NCI-H2029 treated with DMSO at 0.1 percent for 48 hours (cell line): ENCODE results near the gene EMP2.
A peak's percentile ranks its signal among the peaks of the same experiment; 100 is the strongest.
"Not testable (repeated sequence)": the region's sequence is repeated elsewhere in the genome, so short reads cannot be mapped to it uniquely, and the experiment has no call there.

ENCODE experiments used
- DNase-seq: peaks from one replicate; lab custom pipeline; 2025; lab: John Stamatoyannopoulos, UW

Gene EMP2

DNA sequence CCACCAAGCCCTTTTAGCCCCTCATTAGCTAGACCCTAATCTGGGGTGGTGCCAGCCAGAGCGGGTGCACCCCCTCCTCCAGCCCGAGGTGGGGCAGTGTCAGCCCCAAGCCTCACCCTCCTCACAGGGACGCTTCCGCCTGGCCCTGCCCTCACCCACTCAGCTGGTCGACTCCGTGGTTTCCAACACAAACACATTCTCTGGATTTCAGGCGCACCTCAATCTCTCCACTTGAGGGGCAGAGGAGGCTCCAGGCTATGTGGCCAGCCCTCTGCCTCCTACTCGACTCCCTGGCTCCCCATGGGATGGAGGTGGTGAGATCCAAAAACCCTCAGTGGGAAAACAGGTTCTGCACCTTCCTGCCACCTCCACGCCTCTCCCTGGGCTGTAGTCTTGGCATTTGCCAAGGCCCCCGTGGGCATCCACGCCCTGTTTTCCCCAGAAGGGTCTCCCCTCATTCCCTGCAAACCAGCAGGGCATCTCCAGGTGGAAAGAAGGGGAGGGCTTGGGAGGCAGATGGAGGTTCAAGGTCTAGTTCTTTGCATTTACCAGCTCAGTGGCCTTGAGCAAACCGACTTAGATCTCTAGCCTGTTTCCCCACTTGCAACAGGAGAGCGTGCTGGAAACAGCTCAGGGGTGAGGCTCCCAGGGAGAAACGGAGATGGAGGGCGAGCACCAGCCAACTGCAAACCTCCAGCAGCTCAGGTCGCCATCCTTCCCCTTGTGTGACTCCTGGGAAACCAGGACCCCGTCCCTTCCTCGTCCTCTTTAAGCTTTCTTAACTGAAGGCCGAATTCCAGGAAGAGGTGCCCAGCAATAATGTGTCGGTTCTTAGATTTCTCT lies 1.7 kb downstream of the EMP2 start:
- DNase-seq = peak; percentile 22

DNA sequence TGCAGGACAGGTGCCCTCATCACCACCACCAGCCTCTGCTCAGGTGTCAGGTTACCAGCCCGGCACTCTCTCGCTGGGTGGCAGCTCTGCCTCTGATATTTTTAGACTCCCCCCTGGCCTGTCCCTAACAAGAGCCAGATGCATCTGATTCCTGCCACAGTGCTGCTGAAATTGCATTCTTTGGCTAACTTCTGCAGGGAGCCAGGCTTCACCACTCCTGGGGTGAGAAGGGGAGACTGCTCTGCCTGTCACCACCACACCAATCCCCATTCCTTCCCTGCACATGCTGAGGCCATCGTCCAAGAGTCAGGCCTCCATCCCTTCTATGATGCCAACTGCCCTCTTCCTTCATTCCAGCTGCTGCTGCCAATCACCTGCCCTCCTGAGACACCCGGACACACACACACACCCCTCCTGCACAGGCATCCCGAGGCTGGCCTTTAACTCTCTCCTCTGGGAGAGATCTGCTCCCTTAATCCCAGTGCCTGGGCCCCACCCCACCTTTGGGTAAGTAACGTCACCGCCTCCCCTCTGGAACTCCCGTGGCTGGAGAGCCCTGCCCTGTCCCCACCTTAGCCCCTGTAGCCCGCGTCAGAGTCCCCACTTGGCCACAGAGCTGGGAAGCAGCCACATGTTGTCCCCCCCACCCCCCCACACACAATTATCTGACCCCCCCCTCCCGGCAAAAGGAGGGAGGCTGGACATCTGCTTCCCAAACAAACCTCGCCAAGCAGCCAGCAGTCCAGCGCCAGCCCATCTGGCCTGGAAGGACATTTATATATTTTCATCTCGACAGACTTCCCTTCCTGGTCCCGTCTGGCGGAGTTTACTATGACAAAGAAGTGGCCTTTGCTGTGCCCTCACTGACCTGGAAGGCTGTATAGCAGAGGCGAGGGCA lies 2.8 kb downstream of the EMP2 start:
- DNase-seq = no peak

DNA sequence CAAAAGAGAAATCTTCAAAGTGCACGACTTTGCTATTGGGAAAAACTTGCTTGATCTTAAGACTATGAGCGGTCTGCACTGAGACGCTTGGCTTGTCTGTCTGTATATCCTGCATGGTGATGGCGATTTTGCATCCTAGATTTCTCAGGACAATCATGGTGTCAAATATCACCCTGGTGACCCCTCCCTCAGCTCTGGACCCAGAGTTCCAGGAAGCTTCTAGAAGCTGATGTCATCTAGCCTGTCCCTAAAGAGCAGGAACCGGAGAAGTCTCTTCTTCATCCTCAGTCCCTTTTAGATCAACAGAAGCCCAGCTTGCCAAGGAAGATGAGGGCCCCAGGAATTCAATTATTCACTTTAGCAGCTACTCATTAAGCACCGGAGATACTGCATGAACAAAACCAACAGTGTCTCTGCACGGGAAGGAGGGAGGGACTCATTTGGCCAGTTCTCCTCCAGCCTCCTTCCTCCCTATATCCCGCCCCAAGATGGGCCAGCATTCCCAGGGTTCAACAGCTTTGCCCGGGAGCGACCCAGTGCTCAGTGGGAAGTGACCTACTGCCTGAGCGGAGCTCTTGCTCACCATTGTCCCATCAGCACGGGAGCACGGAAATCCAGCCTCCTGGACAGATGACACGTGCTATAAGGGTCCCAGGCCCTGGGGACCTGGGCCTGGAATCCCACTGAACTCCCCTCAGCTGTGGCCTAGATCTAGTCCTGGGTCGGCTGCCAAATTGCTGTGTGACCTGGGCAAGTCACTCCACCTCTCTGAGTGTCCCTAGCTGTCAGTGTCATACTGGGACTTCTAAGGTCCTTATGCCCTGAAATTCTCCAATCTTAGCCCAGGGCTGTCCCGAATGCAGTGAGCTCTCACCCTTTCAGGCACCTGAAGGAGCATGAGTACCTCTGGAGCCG lies 3.8 kb downstream of the EMP2 start:
- DNase-seq = no peak

DNA sequence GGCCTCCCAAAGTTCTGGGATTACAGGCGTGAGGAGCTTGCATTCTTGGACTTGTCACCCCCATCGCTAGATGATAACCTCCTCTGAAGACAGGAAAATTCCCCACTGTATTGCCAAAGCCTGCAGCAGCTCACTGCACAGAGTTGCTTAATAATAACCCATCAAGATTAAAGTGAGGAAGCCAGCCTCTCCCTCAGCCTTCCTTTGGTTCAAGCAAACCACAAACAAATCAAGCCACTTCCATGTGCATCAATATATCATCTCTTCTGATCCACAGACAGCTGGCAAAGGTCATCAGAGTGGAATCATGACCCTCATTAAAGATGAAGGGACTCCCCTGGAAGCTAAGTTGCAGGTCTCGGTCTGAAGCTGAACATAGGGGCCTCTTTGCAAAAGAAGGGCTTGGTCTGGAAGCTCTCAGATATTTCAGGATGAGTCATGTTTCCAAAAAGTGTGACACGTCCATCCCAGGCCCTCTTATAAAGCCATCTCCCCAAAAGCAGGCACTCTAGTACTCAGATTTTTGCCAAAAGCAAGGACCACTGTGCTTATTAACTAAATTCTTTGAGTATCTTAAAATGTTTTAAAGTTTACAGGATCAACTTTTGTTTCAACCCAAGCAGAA lies 4.8 kb downstream of the EMP2 start:
- DNase-seq = no peak

DNA sequence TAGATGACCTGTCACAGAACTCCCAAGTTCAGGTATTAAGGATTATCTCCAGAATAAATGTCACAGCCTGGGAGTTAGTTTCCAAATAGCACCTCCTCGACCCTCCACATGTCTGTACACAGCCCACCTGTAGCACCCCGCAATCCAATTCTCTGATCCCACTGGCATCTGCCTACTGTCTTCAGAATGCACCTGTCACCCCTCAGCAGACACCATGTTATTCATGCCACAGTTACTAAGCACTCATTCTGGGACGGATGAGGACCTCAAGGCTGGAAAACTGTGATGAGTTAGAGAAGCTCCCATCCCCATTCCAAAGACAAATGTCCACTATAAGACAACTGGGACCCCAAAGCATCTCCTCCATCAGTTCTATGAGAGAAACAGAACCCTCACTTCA lies 7.8 kb downstream of the EMP2 start:
- DNase-seq = no peak

DNA sequence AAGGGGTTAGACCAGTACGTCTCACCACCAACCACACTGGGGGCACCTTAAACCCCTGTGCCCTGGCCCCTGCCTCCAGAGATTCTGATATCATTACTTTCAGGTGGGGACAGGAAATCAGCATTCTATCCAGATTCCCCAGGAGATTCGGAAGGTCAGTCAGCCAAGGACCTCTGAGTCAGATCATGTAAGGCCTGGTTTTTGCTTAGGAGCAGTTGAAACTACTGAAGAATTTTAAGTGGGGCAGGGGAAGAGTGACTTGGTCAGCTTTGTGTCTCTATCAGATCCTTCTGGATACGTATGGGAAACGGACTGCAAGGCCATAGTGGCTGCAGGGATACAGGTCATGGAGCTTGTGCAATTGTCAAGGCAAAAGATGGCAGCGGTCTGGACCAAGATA lies 9.0 kb downstream of the EMP2 start:
- no peak for DNase-seq

DNA sequence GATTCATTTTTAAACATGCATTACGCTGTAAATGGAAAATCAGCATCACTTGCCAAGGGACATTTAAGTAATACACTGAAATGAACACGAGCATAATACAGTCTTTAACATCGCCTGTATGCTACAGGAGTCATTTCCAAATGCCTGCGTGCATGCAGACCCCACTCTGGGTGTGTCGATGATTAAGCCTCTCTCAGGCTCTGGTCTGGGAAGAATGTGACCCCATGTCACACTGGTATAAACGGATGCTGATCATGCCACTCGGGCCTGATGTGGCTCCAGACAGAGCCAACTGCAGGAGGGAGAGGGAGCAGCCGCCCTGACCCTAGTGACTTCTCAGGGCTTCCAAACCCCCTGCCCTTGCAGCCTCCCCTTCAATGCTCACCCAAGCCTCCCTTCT lies 10.8 kb downstream of the EMP2 start:
- no peak for DNase-seq

DNA sequence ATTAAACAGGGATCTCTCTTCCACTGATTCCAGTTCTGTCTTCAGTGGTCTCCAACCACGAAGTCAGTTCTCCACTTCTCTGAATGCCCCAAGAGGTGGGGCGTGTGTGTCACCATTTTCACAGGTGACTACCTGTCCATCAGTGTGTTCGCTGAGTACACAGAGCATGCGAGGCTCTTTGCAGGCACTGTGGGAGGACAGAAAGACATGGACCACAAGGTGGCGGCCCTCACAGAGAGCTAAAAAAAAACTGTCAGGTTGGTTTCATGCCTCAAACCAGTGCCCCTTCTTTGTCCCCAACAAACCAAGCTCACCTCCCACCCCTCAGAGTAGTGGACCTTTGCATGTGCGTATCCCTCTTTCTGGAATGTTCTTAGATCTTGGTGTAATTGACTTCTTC lies 13.8 kb downstream of the EMP2 start:
- DNase-seq = no peak

DNA sequence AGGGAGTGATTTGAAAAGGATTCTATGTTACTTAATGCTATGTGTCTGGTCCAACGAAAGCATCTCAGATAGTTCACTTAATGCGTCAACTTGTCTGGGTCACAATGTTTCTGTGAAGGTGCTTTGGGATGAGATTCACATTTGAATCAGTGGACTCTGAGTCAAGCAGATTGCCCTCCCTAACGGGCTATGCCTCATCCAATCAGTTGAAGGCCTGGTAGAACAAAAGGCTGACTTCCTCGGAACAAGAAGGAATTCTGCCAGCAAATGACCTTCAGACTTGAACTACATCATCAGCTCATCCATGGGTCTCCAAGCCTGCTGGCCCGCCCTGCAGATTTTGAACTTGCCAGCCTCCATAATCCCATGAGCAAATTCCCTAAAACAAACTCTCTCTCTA lies 15.2 kb downstream of the EMP2 start:
- no peak for DNase-seq

DNA sequence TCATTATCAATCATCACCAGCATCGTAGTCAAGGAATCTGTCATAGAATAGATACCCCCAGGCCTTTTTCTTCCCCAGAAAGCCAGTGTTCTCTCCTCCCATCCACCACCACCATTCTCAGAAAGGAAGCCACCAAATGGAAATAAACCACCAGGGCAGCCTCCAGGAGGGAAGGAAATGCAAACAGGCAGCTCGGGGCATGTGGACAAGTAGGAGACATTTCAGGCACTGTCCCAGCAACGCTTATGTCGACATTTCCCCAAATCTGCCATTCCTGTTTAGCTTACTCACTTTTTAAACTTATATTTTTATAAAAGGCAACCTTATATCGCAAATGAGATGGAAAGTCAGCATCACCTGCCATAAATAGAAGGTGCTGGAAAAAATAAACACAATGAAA lies 15.8 kb downstream of the EMP2 start:
- no peak for DNase-seq

DNA sequence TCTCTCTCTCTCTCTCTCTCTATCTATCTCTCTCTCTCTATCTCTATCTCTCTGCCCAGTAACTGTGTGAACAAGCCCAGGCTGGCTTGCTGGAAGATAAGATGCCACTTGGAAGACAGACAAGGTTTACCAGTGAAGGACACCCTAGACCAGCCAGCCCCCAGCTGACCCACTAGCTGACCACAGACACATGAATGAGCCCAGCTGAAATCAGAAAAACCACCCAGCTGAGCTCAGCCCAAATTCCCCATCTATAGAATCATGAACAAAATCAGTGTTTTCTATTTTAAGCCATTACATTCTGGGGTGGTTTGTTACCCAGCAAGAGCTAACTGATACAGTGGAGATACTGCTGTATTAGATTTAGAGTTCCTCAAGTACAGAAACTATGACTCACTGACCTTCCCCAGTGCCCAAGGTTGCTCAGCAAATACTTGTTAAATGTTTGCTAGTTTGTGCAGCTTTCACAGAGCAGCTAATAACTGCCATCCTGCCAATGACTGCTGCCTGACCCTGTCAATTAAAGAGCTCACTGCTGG lies 18.0 kb downstream of the EMP2 start:
- no peak for DNase-seq

DNA sequence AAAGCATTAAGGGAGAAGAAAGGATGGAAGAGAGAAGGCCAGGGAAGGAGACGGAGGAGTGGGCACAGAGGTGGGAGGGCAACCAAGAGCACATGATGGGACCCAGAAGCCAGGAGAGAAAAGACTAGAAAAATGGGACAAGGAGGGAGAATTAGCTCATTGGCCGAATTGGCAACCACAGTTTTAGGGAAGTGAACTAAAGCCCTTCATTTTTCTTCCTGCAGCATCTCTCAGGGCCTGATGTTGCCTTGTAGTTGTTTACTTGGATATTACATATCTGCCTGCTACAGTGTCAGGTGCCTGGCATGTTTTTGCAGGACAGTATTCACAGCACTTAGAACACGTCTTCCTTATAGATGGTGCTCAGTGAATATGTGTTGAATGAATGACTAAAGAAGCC lies 19.0 kb downstream of the EMP2 start:
- DNase-seq = no peak

DNA sequence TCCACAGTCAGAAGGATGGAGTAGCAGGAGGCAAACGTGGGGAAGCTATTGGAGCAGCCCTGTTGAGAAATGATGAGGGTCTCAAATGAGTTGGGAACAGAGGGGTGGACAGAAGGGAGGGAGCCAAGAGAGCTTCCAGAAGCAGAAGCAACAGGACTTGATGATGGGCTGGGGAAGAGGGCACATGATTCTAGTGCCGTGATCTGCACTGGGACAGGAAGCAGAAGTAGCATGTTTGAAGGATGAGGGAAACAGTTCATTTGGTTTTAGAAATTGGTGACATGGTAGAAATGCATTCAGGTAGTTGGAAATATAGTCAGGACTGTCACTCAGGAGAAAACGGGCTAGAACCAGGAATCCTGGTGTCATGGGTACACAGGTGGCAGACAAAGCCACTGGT lies 19.4 kb downstream of the EMP2 start:
- DNase-seq = no peak

DNA sequence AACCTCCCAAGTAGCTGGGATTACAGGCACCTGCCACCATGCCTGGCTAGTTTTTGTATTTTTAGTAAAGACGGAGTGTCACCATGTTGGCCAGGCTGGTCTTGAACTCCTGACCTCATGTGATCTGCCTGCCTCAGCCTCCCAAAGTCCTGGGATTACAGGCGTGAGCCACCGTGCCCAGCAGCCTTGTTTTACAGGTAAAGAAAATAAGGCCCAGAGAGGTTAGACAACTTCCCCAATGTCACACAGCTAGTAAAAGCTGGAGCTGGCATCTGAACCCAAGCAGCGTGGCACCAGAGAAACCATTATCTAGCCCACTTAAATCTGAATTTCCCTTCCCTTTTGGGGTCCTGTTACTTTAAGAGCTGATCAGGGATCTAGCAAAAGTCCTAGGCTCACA lies 20.6 kb downstream of the EMP2 start:
- DNase-seq = not testable (repeated sequence)

DNA sequence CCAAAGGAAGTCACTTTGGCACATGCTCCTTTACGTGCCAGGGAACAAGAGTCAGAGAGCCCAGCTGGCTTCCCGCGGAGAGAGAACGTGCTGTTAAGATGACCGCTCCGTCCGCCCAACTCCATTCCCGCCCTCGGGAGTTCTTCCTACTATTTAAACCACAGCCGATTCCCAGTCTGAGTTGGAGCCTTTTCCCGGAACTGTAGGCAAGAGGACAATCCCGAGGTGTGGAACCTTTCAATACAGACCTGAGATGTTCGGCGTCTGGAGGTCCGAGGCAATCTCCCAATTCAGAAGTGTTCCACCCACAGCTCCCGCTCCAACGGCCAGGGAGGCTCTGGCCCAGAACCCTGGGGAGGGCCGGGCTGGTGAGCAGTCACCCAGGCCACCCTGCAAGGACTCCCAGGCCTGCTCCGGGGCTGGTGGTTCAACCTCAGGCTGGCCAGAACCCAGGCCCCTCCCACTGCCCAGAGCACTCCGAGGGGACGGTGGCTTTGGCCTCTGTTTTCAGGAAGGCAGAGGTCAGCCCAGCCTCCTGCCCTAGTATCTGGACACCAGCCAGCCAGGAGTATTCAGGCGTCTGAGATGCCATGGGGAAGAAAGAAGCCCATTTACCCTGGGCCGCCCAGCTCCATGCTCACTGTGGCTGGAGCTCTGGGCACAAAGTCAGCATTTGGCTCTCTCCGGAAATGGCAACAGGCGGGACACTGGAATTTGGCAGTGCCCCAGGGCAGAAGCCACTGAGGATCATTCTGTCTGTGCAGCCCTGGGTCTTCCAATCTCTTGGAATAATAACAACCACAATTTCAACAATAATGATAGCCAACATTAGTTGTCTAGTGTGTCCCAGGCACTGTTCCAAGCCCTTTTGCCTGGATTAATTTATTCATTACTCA lies 21.4 kb downstream of the EMP2 start:
- peak; percentile 38 for DNase-seq

DNA sequence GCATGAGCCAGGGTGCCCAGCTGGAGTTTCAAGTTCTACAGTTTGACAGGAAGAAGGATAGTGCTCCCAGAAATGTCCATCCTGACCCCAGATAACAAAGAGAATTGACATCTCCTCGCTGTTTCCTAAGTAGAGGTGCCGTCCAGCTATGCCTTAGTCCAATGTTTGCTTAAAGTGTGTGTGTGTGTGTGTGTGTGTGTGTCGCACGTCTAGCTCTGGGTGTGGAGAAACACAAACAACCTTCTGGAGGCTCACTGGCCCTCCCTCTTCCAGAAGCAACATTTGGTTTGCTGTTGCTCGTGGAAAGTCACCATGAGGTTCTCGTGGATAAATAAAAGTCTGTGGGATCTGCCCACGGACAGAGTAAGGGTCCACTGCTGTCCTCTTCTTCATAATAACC lies 22.1 kb downstream of the EMP2 start:
- DNase-seq = peak; percentile 38

DNA sequence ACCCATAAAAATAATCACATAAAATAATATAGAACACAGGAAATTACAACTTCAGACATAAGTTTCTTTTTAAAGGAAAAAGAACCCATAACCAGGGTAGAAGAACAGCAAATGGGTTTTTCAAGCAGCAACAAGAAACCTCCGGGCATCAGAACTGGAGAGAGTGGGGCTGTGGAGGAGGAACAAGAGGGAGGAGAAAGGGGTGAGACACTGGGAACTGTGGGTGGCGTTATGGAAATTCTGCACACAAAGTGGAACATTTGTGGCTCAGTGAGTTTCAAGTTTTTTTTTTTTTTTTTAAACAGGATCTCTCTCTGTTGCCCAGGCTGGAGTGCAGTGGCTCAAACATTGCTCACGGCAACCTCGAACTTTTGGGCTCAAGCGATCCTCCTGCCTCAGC lies 22.6 kb downstream of the EMP2 start:
- no peak for DNase-seq

DNA sequence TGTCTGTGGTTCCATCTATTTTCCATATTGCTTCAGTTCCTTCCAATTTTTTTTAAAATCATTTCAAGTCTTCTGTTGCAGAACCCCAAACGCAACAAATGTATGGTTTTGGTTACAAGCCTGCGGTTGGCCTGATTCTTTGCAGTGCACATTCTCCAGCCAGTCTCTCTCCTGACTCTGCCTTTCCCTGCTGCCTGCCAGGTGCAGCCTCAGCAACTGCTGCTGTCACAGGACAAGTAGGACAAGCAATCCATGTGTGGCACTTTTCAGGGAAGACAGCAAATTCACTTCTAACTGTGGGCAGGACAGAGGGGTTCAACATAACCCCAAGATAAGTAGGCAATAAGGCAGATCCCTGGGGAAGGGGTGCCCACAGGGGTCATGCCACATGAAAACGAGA lies 24.2 kb downstream of the EMP2 start:
- DNase-seq = no peak

DNA sequence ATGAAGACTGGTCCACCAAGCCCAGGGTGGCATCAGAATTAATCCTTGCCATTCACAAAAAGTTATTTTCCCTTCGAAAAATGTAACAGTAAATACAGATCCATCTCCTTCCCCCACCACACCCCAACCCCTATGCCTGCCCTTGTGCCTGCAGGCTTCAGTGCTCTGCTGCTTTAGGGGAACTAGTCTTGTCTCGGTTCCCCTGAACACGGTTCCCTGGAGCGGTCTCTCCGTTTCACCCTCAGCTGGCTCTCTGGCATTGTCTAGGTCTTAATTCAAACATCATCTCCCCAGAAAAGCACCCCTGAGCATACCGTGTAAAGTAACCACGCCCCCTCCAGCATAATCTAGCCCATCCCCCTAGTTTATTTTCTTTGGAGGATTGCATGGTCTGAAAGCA lies 25.8 kb downstream of the EMP2 start:
- DNase-seq = no peak

DNA sequence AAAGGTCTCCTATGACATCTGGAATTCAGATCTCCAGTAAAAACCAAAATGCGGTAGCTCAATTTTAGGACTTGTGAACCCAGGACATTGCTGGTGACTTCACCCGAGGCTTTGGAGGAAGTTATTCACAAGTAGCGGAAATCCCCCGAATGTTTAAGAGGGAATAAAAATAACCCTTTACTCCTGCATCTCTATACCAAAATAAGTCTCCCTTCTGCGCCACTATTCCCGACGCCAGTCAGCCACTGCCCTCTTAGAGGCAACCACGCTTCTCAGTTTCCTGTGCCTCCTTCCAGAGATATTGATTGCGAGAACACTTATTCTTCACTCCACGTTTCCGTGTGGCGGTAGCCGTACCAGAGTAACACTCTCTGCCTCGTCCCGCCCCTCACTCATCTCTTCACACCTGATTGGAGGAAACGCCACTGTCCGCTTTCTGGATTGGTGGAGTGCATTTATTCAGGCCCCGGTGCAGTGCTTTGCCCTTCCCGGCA lies 27.4 kb downstream of the EMP2 start:
- DNase-seq = no peak
